ENCODE data around the gene MEF2B.

Gene MEF2B

GRCh38 chr19:19119325-19120237, 50.5 kb downstream of the MEF2B start:
- TF ChIP-seq REST (IDR thresholded peaks at IDR 0.05; ENCODE audit: insufficient read depth in 1 of 2, low read depth in 2 of 2, low read length in 2 of 2) (no peak), FOXP2 (optimal IDR thresholded peaks at IDR 0.05; ENCODE audit: borderline replicate concordance, extremely low read depth, extremely low read length, insufficient read depth) (no peak), TAF1 (IDR thresholded peaks at IDR 0.05; ENCODE audit: borderline replicate concordance, insufficient read depth, low read length) (no peak), POLR2AphosphoS5 (IDR thresholded peaks at IDR 0.05; ENCODE audit: low read depth, low read length) (no peak), SIN3A (IDR thresholded peaks at IDR 0.05; ENCODE audit: borderline replicate concordance, insufficient read depth, low read length) (no peak)

- TF ChIP-seq SIN3A (IDR thresholded peaks at IDR 0.05; ENCODE audit: borderline replicate concordance, insufficient read depth, low read length) (no peak), REST (IDR thresholded peaks at IDR 0.05; ENCODE audit: insufficient read depth in 1 of 2, low read depth in 2 of 2, low read length in 2 of 2) (no peak), TAF1 (IDR thresholded peaks at IDR 0.05; ENCODE audit: borderline replicate concordance, insufficient read depth, low read length) (no peak), POLR2AphosphoS5 (IDR thresholded peaks at IDR 0.05; ENCODE audit: low read depth, low read length) (no peak), FOXP2 (optimal IDR thresholded peaks at IDR 0.05; ENCODE audit: borderline replicate concordance, extremely low read depth, extremely low read length, insufficient read depth) (no peak)
Measured at GRCh38 chr19:19115954-19116353, 54.1 kb downstream of the MEF2B start.

GRCh38 chr19:19113040-19113626, 56.9 kb downstream of the MEF2B start:
- TF ChIP-seq POLR2AphosphoS5 (IDR thresholded peaks at IDR 0.05; ENCODE audit: low read depth, low read length) (no peak), TAF1 (IDR thresholded peaks at IDR 0.05; ENCODE audit: borderline replicate concordance, insufficient read depth, low read length) (no peak), SIN3A (IDR thresholded peaks at IDR 0.05; ENCODE audit: borderline replicate concordance, insufficient read depth, low read length) (no peak), REST (IDR thresholded peaks at IDR 0.05; ENCODE audit: insufficient read depth in 1 of 2, low read depth in 2 of 2, low read length in 2 of 2) (no peak), FOXP2 (optimal IDR thresholded peaks at IDR 0.05; ENCODE audit: borderline replicate concordance, extremely low read depth, extremely low read length, insufficient read depth) (no peak)

- TF ChIP-seq SIN3A (IDR thresholded peaks at IDR 0.05; ENCODE audit: borderline replicate concordance, insufficient read depth, low read length) (no peak), TAF1 (IDR thresholded peaks at IDR 0.05; ENCODE audit: borderline replicate concordance, insufficient read depth, low read length) (no peak), FOXP2 (optimal IDR thresholded peaks at IDR 0.05; ENCODE audit: borderline replicate concordance, extremely low read depth, extremely low read length, insufficient read depth) (no peak), POLR2AphosphoS5 (IDR thresholded peaks at IDR 0.05; ENCODE audit: low read depth, low read length) (no peak), REST (IDR thresholded peaks at IDR 0.05; ENCODE audit: insufficient read depth in 1 of 2, low read depth in 2 of 2, low read length in 2 of 2) (no peak)
Measured at GRCh38 chr19:19111967-19112580, 58.0 kb downstream of the MEF2B start.

Measured in PFSK-1 (cell line).